Activated CD4-positive, alpha-beta T cell treated with anti-CD3 and anti-CD28 coated beads, Interleukin-2, amount 50 U/mL, for 4 hours (primary cell): ENCODE measurements around the gene CLDN12.
"Not testable (repeated sequence)": the region's sequence is repeated elsewhere in the genome, so short reads cannot be mapped to it uniquely, and the experiment has no call there.

Source experiments
- DNase-seq, 2 experiments: peaks; one replicate each; pipeline ENCODE4 v3.0.0-alpha.2; 2020

The CLDN12 gene

GRCh38 chr7:90445633-90446032 is 42.4 kb downstream of the CLDN12 start:
- no peak for DNase-seq

- no peak for DNase-seq
Observed at GRCh38 chr7:90446137-90446899, 43.1 kb downstream of the CLDN12 start.

- DNase-seq: no peak
Observed at GRCh38 chr7:90453259-90453891, 50.1 kb downstream of the CLDN12 start.

- DNase-seq: no peak
Observed at GRCh38 chr7:90453931-90454330, 50.7 kb downstream of the CLDN12 start.

- DNase-seq: no peak
Observed at GRCh38 chr7:90455163-90456030, 52.1 kb downstream of the CLDN12 start.

- DNase-seq: no peak
Observed at GRCh38 chr7:90458104-90458503, 54.8 kb downstream of the CLDN12 start.

- no peak for DNase-seq
Observed at GRCh38 chr7:90459888-90460287, 56.6 kb downstream of the CLDN12 start.

GRCh38 chr7:90461219-90461618 is 58.0 kb downstream of the CLDN12 start:
- DNase-seq: no peak

- not testable (repeated sequence) for DNase-seq
Observed at GRCh38 chr7:90463151-90463628, 59.9 kb downstream of the CLDN12 start.
